Measurements from ENCODE around the gene SPI1.
"Not testable (repeated sequence)": the region's sequence is repeated elsewhere in the genome, so short reads cannot be mapped to it uniquely, and the experiment has no call there.

SPI1 gene

GRCh38 chr11:47337229-47337924, 41.0 kb downstream of the SPI1 start:
- no peak for DNase-seq

GRCh38 chr11:47336595-47336994, 41.8 kb downstream of the SPI1 start:
- DNase-seq: no peak

DNA sequence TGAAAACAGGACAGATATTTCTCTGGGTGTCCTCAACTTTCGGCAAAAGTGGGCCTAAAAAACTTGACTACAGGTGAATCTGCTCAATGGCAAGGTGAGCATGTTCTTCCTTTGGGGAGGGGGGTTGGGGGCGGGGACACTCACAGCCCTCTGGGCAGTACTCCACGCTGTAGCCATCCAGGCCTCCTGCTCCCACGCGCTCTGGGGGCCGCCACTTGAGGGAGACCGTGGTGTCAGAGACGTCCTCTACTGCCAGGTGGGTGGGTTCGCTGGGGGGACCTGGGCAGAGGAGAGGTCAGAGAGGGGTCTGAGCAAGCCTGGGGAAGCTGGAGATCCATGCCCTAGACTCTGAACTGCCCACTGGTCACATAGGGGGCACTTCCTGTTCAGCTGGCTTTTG, 42.6 kb downstream of the SPI1 start:
- no peak for DNase-seq

DNA sequence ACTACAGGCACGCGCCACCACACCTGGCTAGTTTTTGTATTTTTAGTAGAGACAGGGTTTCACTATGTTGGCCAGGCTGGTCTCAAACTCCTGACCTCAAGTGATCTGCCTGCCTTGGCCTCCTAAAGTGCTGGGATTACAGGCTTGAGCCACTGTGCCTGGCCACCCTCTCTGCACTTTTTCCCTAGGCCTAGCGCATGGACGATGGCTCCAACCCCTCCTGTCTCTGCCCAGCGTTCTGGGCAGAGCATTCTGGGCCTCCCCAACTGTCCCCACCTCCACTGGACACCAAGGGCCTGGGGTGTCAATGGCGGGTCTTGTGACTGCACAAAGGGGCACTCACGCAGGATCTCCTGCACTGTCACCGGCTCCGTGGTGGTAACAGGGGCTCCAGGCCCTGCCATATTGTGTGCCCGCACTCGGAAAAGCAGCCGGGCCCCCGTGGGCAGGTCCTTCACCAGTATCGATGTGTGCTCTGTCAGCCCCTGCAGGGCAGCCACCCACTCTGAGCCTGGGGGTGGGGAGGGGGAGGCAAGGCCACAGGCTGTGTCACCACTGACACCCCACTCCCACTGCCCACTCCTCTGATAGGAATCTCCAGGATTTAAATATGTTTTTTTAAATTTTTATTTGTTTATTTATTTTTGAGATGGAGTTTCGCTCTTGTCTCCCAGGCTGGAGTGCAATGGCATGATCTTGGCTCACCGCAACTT, 43.5 kb downstream of the SPI1 start:
- not testable (repeated sequence) for DNase-seq

DNA sequence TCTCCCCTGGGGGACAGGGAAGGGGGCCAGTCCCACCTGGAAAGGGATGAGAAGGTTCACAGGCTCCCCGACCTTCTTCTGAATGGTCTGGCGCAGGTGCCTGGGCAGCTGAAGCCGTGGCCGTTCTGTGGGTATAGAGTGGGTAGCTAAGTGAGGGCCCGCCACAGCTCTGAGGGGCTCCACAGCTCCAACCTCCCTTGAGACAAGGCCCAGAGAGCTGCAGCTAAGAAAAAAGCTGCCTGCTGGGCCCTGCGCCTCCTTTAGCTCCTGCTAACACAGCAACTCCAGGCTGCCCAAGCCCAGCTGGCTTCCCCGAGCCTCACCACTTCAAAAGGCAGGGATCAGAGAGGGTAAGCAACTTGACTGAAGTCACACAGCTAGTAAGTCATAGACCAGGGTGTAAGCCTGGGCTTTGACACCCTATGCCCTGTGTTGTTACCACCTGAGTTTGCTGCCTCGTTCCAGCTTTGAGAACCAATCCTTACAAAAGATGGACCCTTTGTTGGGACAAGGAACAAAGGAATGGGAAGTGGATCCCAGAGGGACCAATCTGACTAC, 44.4 kb downstream of the SPI1 start:
- DNase-seq: no peak

DNA sequence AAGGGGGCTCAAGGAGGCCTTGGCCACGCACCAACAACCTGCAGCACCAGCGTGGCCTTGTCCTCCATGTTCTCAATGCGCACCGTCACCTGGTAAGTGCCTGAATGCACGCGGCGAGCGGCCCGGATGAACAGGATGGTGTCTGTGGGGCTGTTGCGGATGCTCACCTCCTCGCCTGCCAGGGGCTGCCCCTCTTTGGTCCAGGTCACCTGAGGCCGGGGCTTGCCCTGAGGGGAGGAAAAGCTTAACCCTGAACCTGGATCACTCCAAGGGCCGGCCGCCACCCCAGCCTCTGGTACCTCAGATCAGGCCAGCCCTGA, 44.9 kb downstream of the SPI1 start:
- DNase-seq: no peak

DNA sequence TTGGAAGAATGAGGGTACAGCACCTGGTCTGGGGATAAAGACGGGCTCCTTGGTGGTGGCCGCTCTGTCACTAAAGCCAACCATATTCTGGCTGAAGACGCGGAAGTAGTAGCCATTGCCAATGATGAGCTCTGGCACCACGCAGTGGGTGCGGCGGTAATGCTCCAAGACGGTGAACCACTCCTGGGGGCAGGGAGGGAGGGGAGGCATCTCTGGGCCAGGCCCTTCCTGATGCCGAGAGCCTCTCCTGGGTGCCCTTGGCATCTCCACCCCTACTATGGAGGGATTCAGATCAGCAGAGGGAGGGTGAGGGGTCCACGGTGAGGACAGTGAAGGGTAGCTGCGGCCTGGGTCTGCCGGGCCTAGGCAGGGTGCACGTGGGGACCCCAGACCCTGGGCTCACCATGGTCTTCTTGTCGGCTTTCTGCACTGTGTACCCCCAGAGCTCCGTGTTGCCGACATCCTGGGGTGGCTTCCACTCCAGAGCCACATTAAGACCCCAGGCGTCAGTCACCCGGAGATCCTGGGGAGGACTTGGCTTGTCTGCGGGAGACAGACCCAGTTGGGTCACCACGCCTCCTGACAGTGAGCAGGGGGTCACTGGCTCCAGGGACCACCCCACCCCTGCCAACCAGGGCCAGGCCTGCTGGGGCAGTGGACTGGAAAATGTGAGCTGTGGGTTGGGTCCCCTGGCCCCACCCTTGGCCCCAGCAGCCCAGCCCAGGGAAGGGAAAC, 45.4 kb downstream of the SPI1 start:
- DNase-seq: no peak

DNA sequence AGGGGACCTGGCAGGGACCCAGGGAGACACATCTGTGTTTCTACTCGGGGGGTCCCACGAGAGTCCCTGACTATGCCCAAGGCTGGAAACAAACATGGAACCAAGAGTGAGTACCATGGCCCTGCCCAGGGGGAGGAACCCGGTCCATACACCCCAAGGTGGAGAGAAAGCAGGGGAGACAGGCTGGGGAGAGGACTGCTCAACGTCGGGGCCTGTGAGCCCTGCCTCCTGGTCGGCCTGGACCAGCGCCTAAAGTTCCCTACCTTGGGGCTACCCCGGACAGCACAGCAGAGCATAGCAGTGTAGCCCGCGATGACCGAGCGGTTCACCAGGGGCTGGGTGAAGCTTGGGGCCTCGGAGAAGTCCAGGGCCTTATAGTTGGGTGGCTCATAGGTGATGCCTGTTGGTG, 46.0 kb downstream of the SPI1 start:
- DNase-seq: no peak

GRCh38 chr11:47331454-47332302, 46.7 kb downstream of the SPI1 start:
- no peak for DNase-seq

DNA sequence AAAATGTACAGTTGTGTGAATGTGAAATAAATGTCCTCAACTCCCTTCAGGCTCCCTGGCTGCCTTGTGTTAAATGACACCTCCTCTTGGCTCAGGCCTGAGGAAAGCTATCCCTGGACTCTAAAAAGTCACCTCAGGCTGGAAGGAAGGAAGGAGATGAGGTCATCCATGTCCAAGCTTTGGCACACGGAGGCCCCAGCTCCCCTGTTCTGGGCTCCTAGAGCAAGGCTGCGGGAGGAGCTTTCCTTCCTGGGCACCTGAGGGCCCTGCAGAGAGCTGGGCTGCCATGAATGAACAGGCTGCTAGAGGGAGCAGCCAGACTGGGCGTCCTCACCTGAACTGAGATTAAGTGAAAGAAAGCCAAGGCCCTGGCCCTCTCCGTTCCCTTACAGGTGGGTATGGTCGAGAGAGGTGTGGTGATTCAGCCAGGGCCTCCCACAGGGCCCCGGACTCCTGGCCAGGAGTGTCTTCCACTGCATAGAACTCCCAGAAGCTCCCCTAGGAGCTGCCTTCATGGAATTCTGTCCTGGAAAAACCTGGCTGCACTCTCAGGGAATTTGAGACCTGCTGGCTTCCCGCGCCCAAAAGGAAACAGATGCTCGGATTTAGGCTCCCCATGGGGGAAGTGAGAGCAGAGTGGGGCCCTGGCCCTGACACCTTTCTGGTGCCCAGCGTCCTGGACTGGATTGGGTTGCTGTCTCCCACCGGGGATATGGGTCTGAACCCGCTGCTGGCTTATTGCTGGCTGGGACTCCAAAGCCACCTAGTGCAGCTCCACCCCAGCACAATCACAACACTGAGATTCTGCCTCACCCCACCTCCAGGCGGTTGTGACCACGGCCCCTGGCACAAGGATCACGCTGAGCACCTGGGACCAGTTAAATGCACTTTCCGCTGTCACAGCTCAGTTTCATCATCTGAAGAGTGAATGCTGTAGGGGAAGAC, 48.1 kb downstream of the SPI1 start:
- peak; percentile 43 for DNase-seq

DNA sequence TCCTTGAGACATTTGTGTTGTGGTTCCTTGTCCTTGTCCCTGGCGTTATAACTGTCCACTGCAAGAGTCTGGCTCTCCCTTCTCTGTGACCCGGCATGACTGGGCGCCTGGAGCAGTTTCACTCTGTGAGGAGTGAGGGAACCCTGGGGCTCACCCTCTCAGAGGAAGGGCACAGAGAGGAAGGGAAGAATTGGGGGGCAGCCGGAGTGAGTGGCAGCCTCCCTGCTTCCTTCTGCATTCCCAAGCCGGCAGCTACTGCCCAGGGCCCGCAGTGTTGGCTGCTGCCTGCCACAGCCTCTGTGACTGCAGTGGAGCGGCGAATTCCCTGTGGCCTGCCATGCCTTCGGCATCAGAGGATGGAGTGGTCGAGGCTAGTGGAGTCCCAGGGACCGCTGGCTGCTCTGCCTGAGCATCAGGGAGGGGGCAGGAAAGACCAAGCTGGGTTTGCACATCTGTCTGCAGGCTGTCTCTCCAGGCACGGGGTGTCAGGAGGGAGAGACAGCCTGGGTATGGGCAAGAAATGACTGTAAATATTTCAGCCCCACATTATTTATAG, 48.8 kb downstream of the SPI1 start:
- DNase-seq: no peak

GRCh38 chr11:47328449-47329390, 49.6 kb downstream of the SPI1 start:
- no peak for DNase-seq

GRCh38 chr11:47327949-47328348, 50.4 kb downstream of the SPI1 start:
- no peak for DNase-seq

DNA sequence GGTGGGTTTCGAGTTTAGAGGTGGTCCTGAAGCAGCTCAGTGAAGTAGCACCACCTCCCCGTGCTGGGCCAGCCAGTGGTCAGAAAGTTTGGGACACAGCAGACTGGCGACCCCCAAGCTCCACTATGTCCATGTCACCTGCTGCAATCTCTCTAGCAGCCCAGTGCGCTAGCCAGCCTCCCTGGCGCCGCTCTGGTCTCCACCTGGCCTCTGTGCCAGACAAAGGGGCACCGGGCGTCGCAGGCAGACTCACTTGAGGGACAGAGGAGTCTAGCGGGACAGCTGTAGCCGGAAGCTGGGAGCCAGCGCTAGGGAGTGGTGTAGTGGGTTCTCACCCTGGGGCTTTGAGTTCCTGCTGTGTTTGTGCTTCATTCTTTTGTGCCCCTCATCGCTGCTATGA, 51.3 kb downstream of the SPI1 start:
- DNase-seq: no peak

- DNase-seq: no peak
These were observed 52.1 kb downstream of the SPI1 start for GRCh38 chr11:47326198-47326597.

- DNase-seq: no peak
These were observed 52.9 kb downstream of the SPI1 start for GRCh38 chr11:47325271-47326041.

GRCh38 chr11:47324520-47324919, 53.8 kb downstream of the SPI1 start:
- no peak for DNase-seq

GRCh38 chr11:47318166-47318565, 60.2 kb downstream of the SPI1 start:
- no peak for DNase-seq
